WTC11 (cell line): Measurements from ENCODE around the gene RIBC2. TPM values are rescaled to one million over a fixed set of nuclear protein-coding genes. Genes with fewer than 3 reads are reported as not detected.

ENCODE experiments used
- ATAC-seq: fragments of 200-7000 bp; cut with Tn5 transposase; 2 replicates; pipeline ENCODE4 v1.10.0; 2021; ENCODE audit warnings: mild to moderate bottlenecking, moderate library complexity
- CTCF ChIA-PET: fragments of 300-600 bp; sonication (Branson Sonifier 250); formaldehyde crosslinking; loops from one replicate; lab custom pipeline; 2021; ENCODE audit warnings: antibody characterized with exemption; lab: Charles Lee
- POLR2A ChIA-PET: fragments of 350-600 bp; sonication (Branson Sonifier 250); formaldehyde crosslinking; loops from one replicate; lab custom pipeline; 2021; ENCODE audit warnings: antibody characterized with exemption; lab: Charles Lee
- DNase-seq: peaks from one replicate; pipeline ENCODE4 v3.0.0; 2021; ENCODE audit warnings: low spot score
- H3K27ac Mint-ChIP-seq: 2 replicates; pipeline ENCODE4 v1.8.0; 2021; ENCODE audit warnings: mixed read lengths
- H3K27me3 Mint-ChIP-seq: 2 replicates; pipeline ENCODE4 v1.8.0; 2021; ENCODE audit warnings: low read depth, mild to moderate bottlenecking, moderate library complexity, mixed read lengths
- H3K36me3 Mint-ChIP-seq: 2 replicates; pipeline ENCODE4 v1.8.0; 2021; ENCODE audit warnings: mixed read lengths
- H3K4me1 Mint-ChIP-seq: 2 replicates; pipeline ENCODE4 v1.8.0; 2022; ENCODE audit warnings: mixed read lengths
- H3K4me3 Mint-ChIP-seq: 2 replicates; pipeline ENCODE4 v1.8.0; 2021; ENCODE audit warnings: mild to moderate bottlenecking, moderate library complexity, mixed read lengths
- H3K9me3 Mint-ChIP-seq: 2 replicates; pipeline ENCODE4 v1.8.0; 2021; ENCODE audit warnings: mixed read lengths
- E2F4 ChIP-seq: sonication (generic); formaldehyde crosslinking; IDR thresholded peaks from 2 replicates; pipeline ENCODE4 v1.8.1; 2022; ENCODE audit warnings: low read depth, mild to moderate bottlenecking, moderate library complexity, missing genetic modification reagents, borderline replicate concordance
- ESRRA ChIP-seq: sonication (generic); formaldehyde crosslinking; IDR thresholded peaks from 2 replicates; pipeline ENCODE4 v1.8.1; 2022; ENCODE audit warnings: mild to moderate bottlenecking, missing genetic modification reagents, borderline replicate concordance
- FOXJ3 ChIP-seq: sonication (generic); formaldehyde crosslinking; IDR thresholded peaks from 2 replicates; pipeline ENCODE4 v1.9.0; 2021; ENCODE audit warnings: missing genetic modification reagents, mild to moderate bottlenecking, borderline replicate concordance
- GTF2I ChIP-seq: fragments of 250-450 bp; sonication (Bioruptor Pico); conservative IDR thresholded peaks from 2 replicates; pipeline ENCODE4 v1.4.0; 2021; ENCODE audit warnings: mild to moderate bottlenecking
- HMGXB4 ChIP-seq: sonication (generic); formaldehyde crosslinking; IDR thresholded peaks from 2 replicates; pipeline ENCODE4 v1.8.1; 2023; ENCODE audit warnings: mild to moderate bottlenecking, moderate library complexity, missing genetic modification reagents
- IRF2 ChIP-seq: sonication (generic); formaldehyde crosslinking; IDR thresholded peaks from 2 replicates; pipeline ENCODE4 v1.8.0; 2022; ENCODE audit warnings: low read depth, missing genetic modification reagents, borderline replicate concordance
- KAT7 ChIP-seq: sonication (generic); formaldehyde crosslinking; IDR thresholded peaks from 2 replicates; pipeline ENCODE4 v1.8.1; 2023; ENCODE audit warnings: missing genetic modification reagents, mild to moderate bottlenecking, borderline replicate concordance
- MXD4 ChIP-seq: fragments of 250-450 bp; sonication (Bioruptor Pico); IDR thresholded peaks from 2 replicates; pipeline ENCODE4 v1.8.0; 2021; ENCODE audit warnings: mild to moderate bottlenecking, moderate library complexity, borderline replicate concordance
- NFATC4 ChIP-seq: fragments of 250-450 bp; sonication (Bioruptor Pico); IDR thresholded peaks from 2 replicates; pipeline ENCODE4 v1.9.0; 2021; ENCODE audit warnings: mild to moderate bottlenecking
- PRDM15 ChIP-seq: sonication (generic); formaldehyde crosslinking; IDR thresholded peaks from 2 replicates; pipeline ENCODE4 v1.8.0; 2022; ENCODE audit warnings: missing genetic modification reagents
- SOX15 ChIP-seq: fragments of 250-450 bp; sonication (Bioruptor Pico); IDR thresholded peaks from 2 replicates; pipeline ENCODE4 v1.9.0; 2021; ENCODE audit warnings: mild to moderate bottlenecking
- ZNF425 ChIP-seq: fragments of 250-450 bp; sonication (Bioruptor Pico); conservative IDR thresholded peaks from 2 replicates; pipeline ENCODE4 v1.9.0; 2021; ENCODE audit warnings: mild to moderate bottlenecking
- ZNF671 ChIP-seq: fragments of 250-450 bp; sonication (Bioruptor Pico); IDR thresholded peaks from 2 replicates; pipeline ENCODE4 v1.8.0; 2021; ENCODE audit warnings: mild to moderate bottlenecking
- total RNA-seq: library from RNA; stranded (reverse); gene quantifications from 3 replicates; pipeline ENCODE4 v1.2.3, GENCODE V29; 2021
- TF ChIP-seq, protein P1 (sequence below): fragments of 250-450 bp; sonication (Bioruptor Pico); IDR thresholded peaks from 2 replicates; pipeline ENCODE4 v2.1.2; 2022; ENCODE audit warnings: mild to moderate bottlenecking, moderate library complexity

The RIBC2 gene
- total RNA-seq, 1 experiment from 2014 or later: 2.4 TPM

GRCh38 chr22:45424241-45424731, 10.8 kb downstream of the RIBC2 start (continued):
- TF ChIP-seq FOXJ3 (CRISPR knock-in tag) (no peak), IRF2 (CRISPR knock-in tag) (no peak), ZNF671 (no peak), NFATC4 (CRISPR knock-in tag) (no peak), E2F4 (CRISPR knock-in tag) (no peak), KAT7 (CRISPR knock-in tag) (no peak), ZNF425 (CRISPR knock-in tag) (no peak), MXD4 (no peak), GTF2I (CRISPR knock-in tag) (no peak)
- TF ChIP-seq, protein P1, sequence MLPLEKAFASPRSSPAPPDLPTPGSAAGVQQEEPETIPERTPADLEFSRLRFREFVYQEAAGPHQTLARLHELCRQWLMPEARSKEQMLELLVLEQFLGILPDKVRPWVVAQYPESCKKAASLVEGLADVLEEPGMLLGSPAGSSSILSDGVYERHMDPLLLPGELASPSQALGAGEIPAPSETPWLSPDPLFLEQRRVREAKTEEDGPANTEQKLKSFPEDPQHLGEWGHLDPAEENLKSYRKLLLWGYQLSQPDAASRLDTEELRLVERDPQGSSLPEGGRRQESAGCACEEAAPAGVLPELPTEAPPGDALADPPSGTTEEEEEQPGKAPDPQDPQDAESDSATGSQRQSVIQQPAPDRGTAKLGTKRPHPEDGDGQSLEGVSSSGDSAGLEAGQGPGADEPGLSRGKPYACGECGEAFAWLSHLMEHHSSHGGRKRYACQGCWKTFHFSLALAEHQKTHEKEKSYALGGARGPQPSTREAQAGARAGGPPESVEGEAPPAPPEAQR (CRISPR knock-in tag): no peak

GRCh38 chr22:45425101-45425500, 11.6 kb downstream of the RIBC2 start:
- Mint-ChIP-seq H3K27ac (no peak overlapping the region), H3K9me3 (peaks cover 20% of the 10 kb centered on the region), H3K4me3 (no peak overlapping the region), H3K27me3 (no peaks in the 10 kb centered on the region; the same call in 1 of the 2 replicates), H3K36me3 (peaks cover 6% of the 10 kb centered on the region; the same call in 1 of the 2 replicates), H3K4me1 (no peaks in the 10 kb centered on the region)
- DNase-seq: no peak
- no peak for TF ChIP-seq SOX15 (CRISPR knock-in tag)
- ChIA-PET CTCF (interaction anchor here (0.7 kb wide), 2 partner anchors 420 to 518 kb away, joined by 4 to 5 read pairs; no protein-coding TSS in a partner anchor), POLR2A (interaction anchor here (0.7 kb wide), 1 partner anchor 115 kb away, joined by 3 read pairs; no protein-coding TSS in a partner anchor)
- no peak for ATAC-seq

GRCh38 chr22:45425531-45426265, 12.2 kb downstream of the RIBC2 start:
- Mint-ChIP-seq H3K27me3 (no peaks in the 10 kb centered on the region; the same call in 1 of the 2 replicates), H3K36me3 (peaks cover 6% of the 10 kb centered on the region; the same call in 1 of the 2 replicates), H3K4me1 (no peaks in the 10 kb centered on the region), H3K27ac (no peak overlapping the region), H3K9me3 (peaks cover 15% of the 10 kb centered on the region), H3K4me3 (no peak overlapping the region)
- ATAC-seq (no peak), DNase-seq (no peak)
- POLR2A ChIA-PET: no interaction called here
- TF ChIP-seq IRF2 (CRISPR knock-in tag) (no peak), ESRRA (CRISPR knock-in tag) (no peak), HMGXB4 (no peak), PRDM15 (CRISPR knock-in tag) (no peak)
- CTCF ChIA-PET: no interaction called here
